Measurements from ENCODE around the gene TRAPPC2.
A peak's percentile ranks its signal among the peaks of the same experiment; 100 is the strongest.

The TRAPPC2 gene

GRCh38 chrX:13734278-13735172 is at the start of gene TRAPPC2, which contains the start of gene OFD1:
Gene TRAPPC2, minus strand, starts transcription at chrX:13734620. Its CDS starts 14,657 bp downstream, at chrX:13719963.
Gene OFD1, plus strand, starts transcription at chrX:13734748. Its CDS starts 324 bp downstream, at chrX:13735072.
- peak within 1 kb of the TSS; percentile 98 for H3K27ac Mint-ChIP-seq
- H3K4me3 Mint-ChIP-seq = peak within 1 kb of the TSS; percentile 91
- peaks cover 72% of the 10 kb centered on the region for H3K36me3 Mint-ChIP-seq
- peaks cover 24% of the 10 kb centered on the region for H3K4me1 Mint-ChIP-seq
- no peaks in the 10 kb centered on the region for H3K9me3 Mint-ChIP-seq
- DNase-seq (ENCODE audit: low spot score in 2 of 2) (peak; percentile 81 to 90), ATAC-seq (peak; percentile 98)

GRCh38 chrX:13780868-13781427 is 46.5 kb upstream of the TRAPPC2 start:
- Mint-ChIP-seq H3K36me3 (peaks cover under 1% of the 10 kb centered on the region), H3K9me3 (no peaks in the 10 kb centered on the region), H3K4me1 (no peaks in the 10 kb centered on the region), H3K4me3 (no peak overlapping the region), H3K27ac (peak overlapping the region; percentile 79)
- ATAC-seq = no peak
- DNase-seq (ENCODE audit: low spot score in 2 of 2) = no peak

GRCh38 chrX:13778916-13779315 is 44.5 kb upstream of the TRAPPC2 start:
- Mint-ChIP-seq H3K27ac (peak overlapping the region; percentile 21), H3K9me3 (no peaks in the 10 kb centered on the region), H3K4me3 (no peak overlapping the region), H3K36me3 (peaks cover 21% of the 10 kb centered on the region), H3K4me1 (no peaks in the 10 kb centered on the region)
- DNase-seq (ENCODE audit: low spot score in 2 of 2) (no peak), ATAC-seq (no peak)

GRCh38 chrX:13776387-13776786 is 42.0 kb upstream of the TRAPPC2 start:
- H3K27ac Mint-ChIP-seq = no peak overlapping the region
- H3K9me3 Mint-ChIP-seq = no peaks in the 10 kb centered on the region
- DNase-seq (ENCODE audit: low spot score in 2 of 2) = no peak
- peaks cover 46% of the 10 kb centered on the region for H3K36me3 Mint-ChIP-seq
- H3K4me1 Mint-ChIP-seq = no peaks in the 10 kb centered on the region
- H3K4me3 Mint-ChIP-seq = no peak overlapping the region
- no peak for ATAC-seq

GRCh38 chrX:13775837-13776236 is 41.4 kb upstream of the TRAPPC2 start:
- ATAC-seq (no peak), DNase-seq (ENCODE audit: low spot score in 2 of 2) (no peak)
- Mint-ChIP-seq H3K9me3 (no peaks in the 10 kb centered on the region), H3K4me1 (no peaks in the 10 kb centered on the region), H3K4me3 (no peak overlapping the region), H3K27ac (no peak overlapping the region), H3K36me3 (peaks cover 52% of the 10 kb centered on the region)

- ATAC-seq (no peak), DNase-seq (ENCODE audit: low spot score in 2 of 2) (no peak)
- Mint-ChIP-seq H3K4me1 (no peaks in the 10 kb centered on the region), H3K27ac (no peak overlapping the region), H3K9me3 (no peaks in the 10 kb centered on the region), H3K4me3 (no peak overlapping the region), H3K36me3 (peaks cover 63% of the 10 kb centered on the region)
Observed at GRCh38 chrX:13774696-13775095, 40.3 kb upstream of the TRAPPC2 start.

- Mint-ChIP-seq H3K4me1 (peaks cover 11% of the 10 kb centered on the region), H3K36me3 (peaks cover 99% of the 10 kb centered on the region), H3K9me3 (no peaks in the 10 kb centered on the region), H3K27ac (no peak overlapping the region), H3K4me3 (no peak overlapping the region)
- DNase-seq (ENCODE audit: low spot score in 2 of 2) = no peak
- no peak for ATAC-seq
Observed at GRCh38 chrX:13770013-13770535, 35.7 kb upstream of the TRAPPC2 start.

- no peaks in the 10 kb centered on the region for H3K9me3 Mint-ChIP-seq
- peaks cover 97% of the 10 kb centered on the region for H3K36me3 Mint-ChIP-seq
- peaks cover 11% of the 10 kb centered on the region for H3K4me1 Mint-ChIP-seq
- H3K4me3 Mint-ChIP-seq = no peak overlapping the region
- ATAC-seq (no peak), DNase-seq (ENCODE audit: low spot score in 2 of 2) (no peak)
- H3K27ac Mint-ChIP-seq = no peak overlapping the region
Observed at GRCh38 chrX:13768939-13769338, 34.5 kb upstream of the TRAPPC2 start.

- Mint-ChIP-seq H3K27ac (peak overlapping the region; percentile 29), H3K36me3 (peaks cover 97% of the 10 kb centered on the region), H3K4me1 (peaks cover 22% of the 10 kb centered on the region), H3K4me3 (no peak overlapping the region), H3K9me3 (no peaks in the 10 kb centered on the region)
- DNase-seq (ENCODE audit: low spot score in 2 of 2) = no peak
- ATAC-seq = no peak
Observed at GRCh38 chrX:13764765-13765164, 30.3 kb upstream of the TRAPPC2 start.

- ATAC-seq (no peak), DNase-seq (ENCODE audit: low spot score in 2 of 2) (no peak)
- H3K9me3 Mint-ChIP-seq = no peaks in the 10 kb centered on the region
- no peak overlapping the region for H3K4me3 Mint-ChIP-seq
- peaks cover 23% of the 10 kb centered on the region for H3K4me1 Mint-ChIP-seq
- H3K36me3 Mint-ChIP-seq = peaks cover 96% of the 10 kb centered on the region
- peak overlapping the region; percentile 29 for H3K27ac Mint-ChIP-seq
Observed at GRCh38 chrX:13764281-13764680, 29.9 kb upstream of the TRAPPC2 start.

GRCh38 chrX:13763489-13763888 is 29.1 kb upstream of the TRAPPC2 start:
- Mint-ChIP-seq H3K36me3 (peaks cover 96% of the 10 kb centered on the region), H3K9me3 (no peaks in the 10 kb centered on the region), H3K27ac (no peak overlapping the region), H3K4me1 (peaks cover 29% of the 10 kb centered on the region), H3K4me3 (no peak overlapping the region)
- no peak for DNase-seq (ENCODE audit: low spot score in 2 of 2)
- ATAC-seq = no peak

GRCh38 chrX:13761606-13762414 is 27.4 kb upstream of the TRAPPC2 start:
- DNase-seq (ENCODE audit: low spot score in 2 of 2) = no peak
- Mint-ChIP-seq H3K9me3 (no peaks in the 10 kb centered on the region), H3K27ac (no peak overlapping the region)

GRCh38 chrX:13760426-13760825 is 26.0 kb upstream of the TRAPPC2 start:
- no peaks in the 10 kb centered on the region for H3K9me3 Mint-ChIP-seq
- no peak overlapping the region for H3K27ac Mint-ChIP-seq
- no peak for ATAC-seq
- DNase-seq (ENCODE audit: low spot score in 2 of 2) = no peak
- H3K36me3 Mint-ChIP-seq = peaks cover 96% of the 10 kb centered on the region
- H3K4me1 Mint-ChIP-seq = peaks cover 18% of the 10 kb centered on the region
- no peak overlapping the region for H3K4me3 Mint-ChIP-seq

More at GRCh38 chrX:13761606-13762414, 27.4 kb upstream of the TRAPPC2 start:
- H3K36me3 Mint-ChIP-seq = peaks cover 96% of the 10 kb centered on the region
- H3K4me3 Mint-ChIP-seq = no peak overlapping the region
- peaks cover 29% of the 10 kb centered on the region for H3K4me1 Mint-ChIP-seq
- peak; percentile 81 for ATAC-seq

GRCh38 chrX:13759152-13759718 is 24.8 kb upstream of the TRAPPC2 start:
- Mint-ChIP-seq H3K36me3 (peaks cover 99% of the 10 kb centered on the region), H3K4me1 (peaks cover 18% of the 10 kb centered on the region), H3K27ac (peak overlapping the region; percentile 21), H3K9me3 (no peaks in the 10 kb centered on the region), H3K4me3 (no peak overlapping the region)
- ATAC-seq = no peak
- DNase-seq (ENCODE audit: low spot score in 2 of 2) = no peak

- Mint-ChIP-seq H3K4me3 (no peak overlapping the region), H3K9me3 (no peaks in the 10 kb centered on the region), H3K4me1 (peaks cover 27% of the 10 kb centered on the region), H3K27ac (no peak overlapping the region), H3K36me3 (peaks cover 99% of the 10 kb centered on the region)
- no peak for ATAC-seq
- DNase-seq (ENCODE audit: low spot score in 2 of 2) = no peak
Observed at GRCh38 chrX:13756381-13756780, 22.0 kb upstream of the TRAPPC2 start.

Measured in stimulated activated effector memory CD8-positive, alpha-beta T cell treated with anti-CD3 and anti-CD28 coated beads, Interleukin-12 subunit alpha, Interleukin-12 subunit beta, amount 100 ng/mL, for 72 hours (primary cell).